DOHH2 (cell line): Measurements from ENCODE around the gene DDHD1.

ENCODE experiments used
- H3F3A ChIP-seq: fragments of 200-600 bp; sonication (generic), shearing (Covaris generic); 2 replicates; pipeline ENCODE4 v1.6.0; 2016; ENCODE audit warnings: antibody characterized with exemption, mild to moderate bottlenecking; ENCODE audit not compliant: control insufficient read depth, insufficient read depth
- H3K27ac ChIP-seq: fragments of 200-600 bp; sonication (generic); 2 replicates; pipeline ENCODE4 v1.5.1; 2014; ENCODE audit warnings: low read depth, mild to moderate bottlenecking, low read length, moderate library complexity
- H3K27me3 ChIP-seq: fragments of 200-600 bp; sonication (generic); 2 replicates; pipeline ENCODE4 v1.6.1; 2014; ENCODE audit warnings: mild to moderate bottlenecking, low read length, mixed read lengths; ENCODE audit not compliant: control insufficient read depth
- H3K36me3 ChIP-seq: fragments of 200-600 bp; sonication (generic); 2 replicates; pipeline ENCODE4 v1.6.1; 2014; ENCODE audit warnings: mild to moderate bottlenecking, low read length, moderate library complexity, mixed read lengths; ENCODE audit not compliant: control insufficient read depth
- H3K4me1 ChIP-seq: fragments of 200-600 bp; sonication (generic); 2 replicates; pipeline ENCODE4 v1.6.1; 2014; ENCODE audit warnings: mild to moderate bottlenecking, low read length, mixed read lengths; ENCODE audit not compliant: control insufficient read depth
- H3K4me2 ChIP-seq: fragments of 200-600 bp; sonication (generic); 2 replicates; pipeline ENCODE4 v1.6.0; 2014; ENCODE audit warnings: mild to moderate bottlenecking, low read length, moderate library complexity
- H3K4me3 ChIP-seq: fragments of 200-600 bp; sonication (generic); 2 replicates; pipeline ENCODE4 v1.5.1; 2014; ENCODE audit warnings: mild to moderate bottlenecking, low read length, mixed read lengths
- H3K79me2 ChIP-seq: fragments of 200-600 bp; sonication (generic); 2 replicates; pipeline ENCODE4 v1.6.1; 2014; ENCODE audit warnings: mild to moderate bottlenecking, low read length, mixed read lengths; ENCODE audit not compliant: control insufficient read depth
- H3K9me2 ChIP-seq: fragments of 200-600 bp; sonication (generic); replicated peaks from 2 replicates; pipeline ENCODE4 v1.6.1; 2014; ENCODE audit warnings: mild to moderate bottlenecking, low read length, mixed read lengths; ENCODE audit not compliant: control insufficient read depth
- H3K9me3 ChIP-seq: fragments of 200-600 bp; sonication (generic); 2 replicates; pipeline ENCODE4 v1.6.1; 2014; ENCODE audit warnings: antibody characterized with exemption, low read length, mixed read lengths; ENCODE audit not compliant: control insufficient read depth, insufficient read depth
- H4K20me1 ChIP-seq: fragments of 200-600 bp; sonication (generic); 2 replicates; pipeline ENCODE4 v1.6.0; 2014; ENCODE audit warnings: low read depth, mild to moderate bottlenecking, antibody characterized with exemption, low read length, moderate library complexity; ENCODE audit not compliant: control insufficient read depth, insufficient read depth
- CTCF ChIP-seq: fragments of 200-600 bp; sonication (generic); IDR thresholded peaks from one replicate; pipeline ENCODE4 v1.5.1; 2014; ENCODE audit warnings: antibody characterized with exemption, mild to moderate bottlenecking, low read depth, low read length; ENCODE audit not compliant: poor library complexity, severe bottlenecking
- EZH2phosphoT487 ChIP-seq: fragments of 200-600 bp; sonication (generic); IDR thresholded peaks from 2 replicates; pipeline ENCODE4 v1.6.1; 2017; ENCODE audit warnings: borderline replicate concordance, mild to moderate bottlenecking, antibody characterized with exemption, low read length, moderate library complexity, mixed read lengths

Gene DDHD1

GRCh38 chr14:53168786-53169185 lies 15.7 kb upstream of the DDHD1 start:
- no peaks in the 10 kb centered on the region for H3F3A ChIP-seq
- H3K36me3 ChIP-seq: no peaks in the 10 kb centered on the region
- H3K4me3 ChIP-seq: no peak overlapping the region
- H3K27me3 ChIP-seq: no peaks in the 10 kb centered on the region
- TF ChIP-seq CTCF (no peak), EZH2phosphoT487 (no peak)
- no peaks in the 10 kb centered on the region for H3K4me1 ChIP-seq
- no peak overlapping the region for H3K4me2 ChIP-seq
- no peak overlapping the region for H3K27ac ChIP-seq
- no peaks in the 10 kb centered on the region for H3K9me3 ChIP-seq
- no peaks in the 10 kb centered on the region for H4K20me1 ChIP-seq
- H3K9me2 ChIP-seq: no peaks in the 10 kb centered on the region
- H3K79me2 ChIP-seq: no peaks in the 10 kb centered on the region

GRCh38 chr14:53167602-53168328 lies 14.6 kb upstream of the DDHD1 start:
- Histone ChIP-seq H3K27ac (no peak overlapping the region), H3K4me2 (no peak overlapping the region)

GRCh38 chr14:53161758-53162435 lies 8.8 kb upstream of the DDHD1 start:
- no peaks in the 10 kb centered on the region for H3K79me2 ChIP-seq
- no peak overlapping the region for H3K27ac ChIP-seq
- H3K36me3 ChIP-seq: no peaks in the 10 kb centered on the region
- no peak overlapping the region for H3K4me2 ChIP-seq
- TF ChIP-seq CTCF: no peak
- TF ChIP-seq EZH2phosphoT487: no peak
- H3K9me3 ChIP-seq: no peaks in the 10 kb centered on the region
- no peaks in the 10 kb centered on the region for H3K4me1 ChIP-seq
- H3F3A ChIP-seq: no peaks in the 10 kb centered on the region
- H4K20me1 ChIP-seq: no peaks in the 10 kb centered on the region
- H3K9me2 ChIP-seq: no peaks in the 10 kb centered on the region
- H3K27me3 ChIP-seq: no peaks in the 10 kb centered on the region
- H3K4me3 ChIP-seq: no peak overlapping the region

More at GRCh38 chr14:53167602-53168328, 14.6 kb upstream of the DDHD1 start:
- no peaks in the 10 kb centered on the region for H3K36me3 ChIP-seq
- H3F3A ChIP-seq: no peaks in the 10 kb centered on the region
- H3K4me1 ChIP-seq: no peaks in the 10 kb centered on the region
- no peaks in the 10 kb centered on the region for H4K20me1 ChIP-seq
- no peak overlapping the region for H3K4me3 ChIP-seq
- no peaks in the 10 kb centered on the region for H3K27me3 ChIP-seq
- H3K79me2 ChIP-seq: no peaks in the 10 kb centered on the region
- no peaks in the 10 kb centered on the region for H3K9me2 ChIP-seq
- TF ChIP-seq EZH2phosphoT487: no peak
- TF ChIP-seq CTCF: no peak
- no peaks in the 10 kb centered on the region for H3K9me3 ChIP-seq
